GM19035 (cell line): Measurements from ENCODE around the gene TPSB2.
"Not testable (repeated sequence)": the region's sequence is repeated elsewhere in the genome, so short reads cannot be mapped to it uniquely, and the experiment has no call there.

Experiments
- ATAC-seq: cut with Tn5 transposase; IDR thresholded peaks from one replicate; pipeline ENCODE4 v1.9.1; 2021; ENCODE audit not compliant: unreplicated experiment

TPSB2 gene

GRCh38 chr16:1262210-1262845 lies 32.3 kb upstream of the TPSB2 start:
- no peak for ATAC-seq

- ATAC-seq = no peak
These were observed 31.3 kb upstream of the TPSB2 start for GRCh38 chr16:1261131-1261892.

- ATAC-seq = no peak
These were observed 30.2 kb upstream of the TPSB2 start for GRCh38 chr16:1260101-1260680.

- ATAC-seq = no peak
These were observed 29.7 kb upstream of the TPSB2 start for GRCh38 chr16:1259760-1260068.

- no peak for ATAC-seq
These were observed 29.1 kb upstream of the TPSB2 start for GRCh38 chr16:1258906-1259759.

- ATAC-seq = no peak
These were observed 28.2 kb upstream of the TPSB2 start for GRCh38 chr16:1258225-1258600.

GRCh38 chr16:1257561-1258224 lies 27.7 kb upstream of the TPSB2 start:
- no peak for ATAC-seq

GRCh38 chr16:1256874-1257322 lies 26.9 kb upstream of the TPSB2 start:
- ATAC-seq = no peak

GRCh38 chr16:1256296-1256873 lies 26.4 kb upstream of the TPSB2 start:
- not testable (repeated sequence) for ATAC-seq

- not testable (repeated sequence) for ATAC-seq
These were observed 25.5 kb upstream of the TPSB2 start, which contains the start of gene TPSD1 for GRCh38 chr16:1255276-1256122. Gene TPSD1 (plus strand): TSS chr16:1256069. CDS start chr16:1256281, 212 bp downstream.

GRCh38 chr16:1254821-1255220 lies 24.8 kb upstream of the TPSB2 start:
- not testable (repeated sequence) for ATAC-seq

- not testable (repeated sequence) for ATAC-seq
These were observed 23.8 kb upstream of the TPSB2 start for GRCh38 chr16:1253701-1254364.

- ATAC-seq = not testable (repeated sequence)
These were observed 19.2 kb upstream of the TPSB2 start for GRCh38 chr16:1249031-1249755.

- ATAC-seq = not testable (repeated sequence)
These were observed 18.0 kb upstream of the TPSB2 start for GRCh38 chr16:1247903-1248537.

GRCh38 chr16:1245452-1246020 lies 15.6 kb upstream of the TPSB2 start:
- ATAC-seq = no peak

- ATAC-seq = no peak
These were observed 14.9 kb upstream of the TPSB2 start for GRCh38 chr16:1244881-1245280.
